IMR-90 (cell line): ENCODE measurements around the gene OTUD4. TPM values are rescaled to one million over a fixed set of nuclear protein-coding genes. Genes with fewer than 3 reads are reported as not detected.

ENCODE experiments used
- ATAC-seq: fragments of 200-7000 bp; cut with Tn5 transposase; 2 replicates; pipeline ENCODE4 v1.9.1; 2020; ENCODE audit warnings: low read depth, mild to moderate bottlenecking, moderate library complexity
- BruUV-seq: library from RNA; stranded (reverse); fragments of 400-500 nt; replicated peaks from 2 replicates; lab custom pipeline; 2021; lab: Mats Ljungman, UMichigan
- CTCF ChIA-PET: fragments of 300-600 bp; formaldehyde crosslinking; extraction: SDS; loops from one replicate; lab custom pipeline; 2021; ENCODE audit warnings: antibody characterized with exemption; lab: Yijun Ruan, JAX
- POLR2A ChIA-PET: fragments of 300-600 bp; sonication (Branson Sonifier 250); formaldehyde crosslinking; loops from one replicate; lab custom pipeline; 2022; ENCODE audit warnings: antibody characterized with exemption; ENCODE audit not compliant: unreplicated experiment; lab: Charles Lee
- DNase-seq: peaks from one replicate; pipeline ENCODE4 v3.0.0; 2013
- H2AFZ ChIP-seq: replicated peaks from 2 replicates; pipeline ENCODE3; 2013; ENCODE audit warnings: low read length, mild to moderate bottlenecking; ENCODE audit not compliant: poor library complexity
- H2AK5ac ChIP-seq: 2 replicates; pipeline ENCODE4 v1.6.1; 2013; ENCODE audit warnings: low read depth, low read length, inconsistent platforms
- H2AK9ac ChIP-seq: replicated peaks from 2 replicates; pipeline ENCODE3; 2013; ENCODE audit warnings: mild to moderate bottlenecking, low read depth, low read length, moderate library complexity; ENCODE audit not compliant: poor library complexity
- H2BK120ac ChIP-seq: 2 replicates; pipeline ENCODE4 v1.6.1; 2013; ENCODE audit warnings: low read depth, low read length, inconsistent platforms
- H2BK15ac ChIP-seq: 3 replicates; pipeline ENCODE4 v1.6.1; 2013; ENCODE audit warnings: low read depth, low read length, inconsistent platforms
- H2BK20ac ChIP-seq: 2 replicates; pipeline ENCODE4 v1.6.1; 2013; ENCODE audit warnings: low read depth, mild to moderate bottlenecking, inconsistent platforms, low read length, moderate library complexity
- H2BK5ac ChIP-seq: 2 replicates; pipeline ENCODE4 v1.6.1; 2013; ENCODE audit warnings: mild to moderate bottlenecking, low read depth, low read length, inconsistent platforms; ENCODE audit not compliant: poor library complexity, severe bottlenecking
- H3K14ac ChIP-seq: replicated peaks from 2 replicates; pipeline ENCODE4 v1.6.1; 2013; ENCODE audit warnings: low read depth, low read length, inconsistent platforms
- H3K18ac ChIP-seq: 2 replicates; pipeline ENCODE4 v1.6.1; 2013; ENCODE audit warnings: low read depth, low read length, control low read depth
- H3K23ac ChIP-seq: 2 replicates; pipeline ENCODE4 v1.6.1; 2013; ENCODE audit warnings: low read depth, low read length, inconsistent platforms
- H3K27ac ChIP-seq: 2 replicates; pipeline ENCODE4 v1.5.1; 2013; ENCODE audit warnings: mild to moderate bottlenecking, control low read depth, low read length; ENCODE audit not compliant: insufficient read depth
- H3K27me3 ChIP-seq: 2 replicates; pipeline ENCODE4 v1.6.1; 2013; ENCODE audit warnings: low read length; ENCODE audit not compliant: control insufficient read depth, insufficient read depth
- H3K36me3 ChIP-seq: 2 replicates; pipeline ENCODE4 v1.6.1; 2013; ENCODE audit warnings: low read length, mixed read lengths; ENCODE audit not compliant: control insufficient read depth, insufficient read depth
- H3K4ac ChIP-seq: 2 replicates; pipeline ENCODE4 v1.6.1; 2013; ENCODE audit warnings: low read depth, low read length, inconsistent platforms
- H3K4me1 ChIP-seq: 2 replicates; pipeline ENCODE4 v1.6.1; 2013; ENCODE audit warnings: low read length, mixed read lengths; ENCODE audit not compliant: control insufficient read depth, insufficient read depth
- H3K4me2 ChIP-seq: 2 replicates; pipeline ENCODE4 v1.6.1; 2013; ENCODE audit warnings: low read depth, mild to moderate bottlenecking, control low read depth, low read length, moderate library complexity
- H3K4me3 ChIP-seq: 2 replicates; pipeline ENCODE4 v1.5.1; 2013; ENCODE audit warnings: low read depth, mild to moderate bottlenecking, control low read depth, low read length, moderate library complexity; ENCODE audit not compliant: insufficient read depth
- H3K56ac ChIP-seq: 2 replicates; pipeline ENCODE4 v1.6.1; 2013; ENCODE audit warnings: low read length, inconsistent platforms; ENCODE audit not compliant: insufficient read depth; ENCODE audit errors: extremely low read depth
- H3K79me1 ChIP-seq, 2 experiments: 2 replicates each; pipeline ENCODE4 v1.6.1; 2013; ENCODE audit warnings: low read length in 2 of 2, inconsistent platforms in 1 of 2, low read depth in 1 of 2
- H3K9ac ChIP-seq: 2 replicates; pipeline ENCODE4 v1.6.1; 2013; ENCODE audit warnings: low read depth, low read length, control low read depth
- H3K9me1 ChIP-seq: 2 replicates; pipeline ENCODE4 v1.6.1; 2013; ENCODE audit warnings: low read length, inconsistent platforms; ENCODE audit not compliant: insufficient read depth
- H3K9me3 ChIP-seq: 2 replicates; pipeline ENCODE4 v1.6.1; 2013; ENCODE audit warnings: low read length; ENCODE audit not compliant: control insufficient read depth, insufficient read depth
- H4K20me1 ChIP-seq: 2 replicates; pipeline ENCODE4 v1.6.1; 2013; ENCODE audit warnings: low read length, inconsistent platforms; ENCODE audit not compliant: insufficient read depth
- H4K5ac ChIP-seq: 2 replicates; pipeline ENCODE4 v1.6.1; 2013; ENCODE audit warnings: mild to moderate bottlenecking, low read depth, low read length, control low read depth
- H4K8ac ChIP-seq, 2 experiments: 2 replicates each; pipeline ENCODE4 v1.6.1; 2013; ENCODE audit warnings: low read depth in 2 of 2, low read length in 2 of 2, control low read depth in 1 of 2, inconsistent platforms in 1 of 2
- H4K91ac ChIP-seq: 2 replicates; pipeline ENCODE4 v1.6.1; 2013; ENCODE audit warnings: low read depth, low read length, inconsistent platforms; ENCODE audit not compliant: insufficient read depth
- BHLHE40 ChIP-seq: fragments of 150-350 bp; IDR thresholded peaks from 2 replicates; pipeline ENCODE4 v1.6.1; 2016; ENCODE audit warnings: mild to moderate bottlenecking, low read depth, low read length
- CEBPB ChIP-seq: IDR thresholded peaks from 2 replicates; pipeline ENCODE4 v1.6.1; 2012; ENCODE audit warnings: low read depth, low read length, improper control_type of control experiment
- CHD1 ChIP-seq: IDR thresholded peaks from 2 replicates; pipeline ENCODE4 v1.6.1; 2012; ENCODE audit warnings: low read depth, low read length, improper control_type of control experiment
- CTCF ChIP-seq: conservative IDR thresholded peaks from 2 replicates; pipeline ENCODE4 v1.5.1; 2012; ENCODE audit warnings: mild to moderate bottlenecking, low read depth, low read length, improper control_type of control experiment
- ELK1 ChIP-seq: fragments of 150-350 bp; IDR thresholded peaks from 2 replicates; pipeline ENCODE4 v1.6.1; 2016; ENCODE audit warnings: low read depth, mild to moderate bottlenecking, low read length, moderate library complexity, borderline replicate concordance
- FOS ChIP-seq: fragments of 150-350 bp; IDR thresholded peaks from 2 replicates; pipeline ENCODE4 v1.6.1; 2016; ENCODE audit warnings: low read depth, low read length
- MAFK ChIP-seq: IDR thresholded peaks from 2 replicates; pipeline ENCODE4 v1.6.1; 2012; ENCODE audit warnings: low read depth, low read length, improper control_type of control experiment
- MAZ ChIP-seq: IDR thresholded peaks from 2 replicates; pipeline ENCODE4 v1.6.1; 2012; ENCODE audit warnings: low read depth, mild to moderate bottlenecking, low read length, improper control_type of control experiment, moderate library complexity, borderline replicate concordance
- MXI1 ChIP-seq: IDR thresholded peaks from 2 replicates; pipeline ENCODE4 v1.6.1; 2012; ENCODE audit warnings: low read depth, mild to moderate bottlenecking, low read length, moderate library complexity, borderline replicate concordance
- NFE2L2 ChIP-seq: fragments of 150-350 bp; IDR thresholded peaks from 2 replicates; pipeline ENCODE4 v1.6.1; 2016; ENCODE audit warnings: low read depth, mild to moderate bottlenecking, low read length
- POLR2A ChIP-seq: IDR thresholded peaks from 2 replicates; pipeline ENCODE4 v1.6.1; 2012; ENCODE audit warnings: mild to moderate bottlenecking, low read depth, low read length
- RAD21 ChIP-seq: IDR thresholded peaks from 2 replicates; pipeline ENCODE4 v1.6.1; 2012; ENCODE audit warnings: low read length, improper control_type of control experiment
- RCOR1 ChIP-seq: IDR thresholded peaks from 2 replicates; pipeline ENCODE4 v1.6.1; 2012; ENCODE audit warnings: mild to moderate bottlenecking, low read length, improper control_type of control experiment; ENCODE audit not compliant: insufficient replicate concordance
- RFX5 ChIP-seq: IDR thresholded peaks from 2 replicates; pipeline ENCODE4 v1.8.0; 2012; ENCODE audit warnings: low read depth, mild to moderate bottlenecking, low read length, moderate library complexity
- SMC3 ChIP-seq: fragments of 150-350 bp; IDR thresholded peaks from 2 replicates; pipeline ENCODE4 v1.6.1; 2016; ENCODE audit warnings: low read depth, mild to moderate bottlenecking, antibody characterized with exemption, low read length, moderate library complexity
- USF2 ChIP-seq: fragments of 150-350 bp; IDR thresholded peaks from 2 replicates; pipeline ENCODE4 v1.6.1; 2017; ENCODE audit warnings: mild to moderate bottlenecking, antibody characterized with exemption, low read length, low read depth
- WGBS, 2 experiments: methylation state at CpG; one replicate each; pipeline versions ENCODE4 v1.1.5 to v1.1.7; 2013; ENCODE audit warnings: missing lambda C conversion rate in 2 of 2; ENCODE audit not compliant: insufficient read length in 1 of 2; ENCODE audit errors: extremely low coverage in 2 of 2; 5-methylcytosine and 5-hydroxymethylcytosine counted together
- dilution Hi-C: fragments of 300-500 bp; cut with HindIII; formaldehyde crosslinking; loops from one replicate; pipeline ENCODE4 v1.14.3; 2018; ENCODE audit warnings: low sequenced_read_pairs; ENCODE audit not compliant: unreplicated experiment
- in situ Hi-C: fragments of 300-500 bp; cut with MboI; formaldehyde crosslinking; loops from 3 replicates; pipeline ENCODE4 v1.14.3; 2019; ENCODE audit warnings: low sequenced_read_pairs, inconsistent platforms, mixed read lengths
- intact Hi-C: fragments of 100-400 bp; cut with micrococcal nuclease; formaldehyde crosslinking; loops from 2 replicates; pipeline ENCODE4 v1.10.0; 2022
- polyA plus RNA-seq, 3 experiments: library from polyadenylated mRNA; depleted of rRNA; stranded (reverse); fragments of >200 nt; gene quantifications; 2 replicates each; pipeline ENCODE4 v1.2.3, GENCODE V29; 2012; ENCODE audit warnings: low replicate concordance in 1 of 3
- total RNA-seq: library from RNA; depleted of rRNA; stranded (reverse); fragments of >200 nt; gene quantifications from 2 replicates; pipeline ENCODE4 v1.2.3, GENCODE V29; 2012

The OTUD4 gene
- total and polyA plus RNA-seq, 2 of the 4 experiments (the other 2 are of a cell fraction) = 11.0 to 12.4 TPM

GRCh38 chr4:145161549-145161948, 18.8 kb downstream of the OTUD4 start:
- in situ Hi-C loops = no loop called here
- H4K20me1 ChIP-seq = no peaks in the 10 kb centered on the region

More at GRCh38 chr4:145161549-145161948, 18.8 kb downstream of the OTUD4 start:
- POLR2A ChIA-PET = no interaction called here
- H3K18ac ChIP-seq = no peak overlapping the region
- H4K91ac ChIP-seq = no peak overlapping the region
- no peaks in the 10 kb centered on the region for H3K9me3 ChIP-seq
- WGBS, 2 experiments = no CpG with 5 or more reads among the region's 2 CpGs
- H2AK9ac ChIP-seq = no peak overlapping the region
- H3K4ac ChIP-seq = no peak overlapping the region
- H3K4me1 ChIP-seq = no peaks in the 10 kb centered on the region
- BruUV-seq = no TSS peak
- no peak overlapping the region for H3K23ac ChIP-seq
- H3K56ac ChIP-seq = no peak overlapping the region
- H2BK15ac ChIP-seq = no peak overlapping the region
- no peak overlapping the region for H2AK5ac ChIP-seq
- no peak overlapping the region for H4K8ac ChIP-seq
- H3K36me3 ChIP-seq = peaks cover 11% of the 10 kb centered on the region
- CTCF ChIA-PET = interaction anchor here (0.6 kb wide), 1 partner anchor 15 kb away, joined by 3 read pairs; no protein-coding TSS in a partner anchor
- no peak overlapping the region for H3K4me3 ChIP-seq
- H4K5ac ChIP-seq = no peak overlapping the region
- H3K9ac ChIP-seq = no peak overlapping the region
- no peaks in the 10 kb centered on the region for H3K27me3 ChIP-seq
- ATAC-seq (no peak), DNase-seq (no peak)
- no peak overlapping the region for H2AFZ ChIP-seq
- TF ChIP-seq SMC3 (no peak), MAFK (no peak), CHD1 (no peak), RFX5 (no peak), MXI1 (no peak), BHLHE40 (no peak), MAZ (no peak), NFE2L2 (no peak), CEBPB (no peak), ELK1 (no peak), RAD21 (no peak), POLR2A (no peak), CTCF (no peak), FOS (no peak), RCOR1 (no peak), USF2 (no peak)
- no peaks in the 10 kb centered on the region for H3K9me1 ChIP-seq
- no peak overlapping the region for H3K27ac ChIP-seq
- H2BK20ac ChIP-seq = no peak overlapping the region
- dilution Hi-C loops = no loop called here
- H3K4me2 ChIP-seq = no peak overlapping the region
- peaks cover 12 to 13% of the 10 kb centered on the region in 2 experiments for H3K79me1 ChIP-seq
- no peak overlapping the region for H2BK120ac ChIP-seq
- intact Hi-C loops = no loop called here
- H2BK5ac ChIP-seq = no peak overlapping the region
- no peak overlapping the region for H3K14ac ChIP-seq
